ENCODE data around the gene CDH23. TPM values are rescaled to one million over a fixed set of nuclear protein-coding genes. Genes with fewer than 3 reads are reported as not detected.

The CDH23 gene
- polyA plus RNA-seq, 1 donor (not counting 4 experiments of a cell fraction or from before 2014, with no cell fraction given): 0.01 TPM

GRCh38 chr10:71459513-71459912, 62.8 kb downstream of the CDH23 start:
- H3K4me2 ChIP-seq (ENCODE audit: control insufficient read depth, extremely low read depth, insufficient read depth, low read depth, low read length): no peak overlapping the region
- FAIRE-seq (no peak), DNase-seq (ENCODE audit: low read depth, low spot score) (no peak)
- no peaks in the 10 kb centered on the region for H3K79me2 ChIP-seq (ENCODE audit: control insufficient read depth, insufficient read depth, low read length)
- H3K36me3 ChIP-seq (ENCODE audit: control insufficient read depth in 2 of 2, extremely low read depth in 1 of 2, insufficient read depth in 2 of 2, low read length in 2 of 2): no peaks in the 10 kb centered on the region
- no peak for TF ChIP-seq EZH2 (IDR thresholded peaks at IDR 0.05; ENCODE audit: low read length)
- TF ChIP-seq CTCF (optimal IDR thresholded peaks at IDR 0.05 in 1 of 3, IDR thresholded peaks at IDR 0.05 in 1 of 3, conservative IDR thresholded peaks at IDR 0.05 in 1 of 3; ENCODE audit: extremely low read depth in 1 of 3, insufficient read depth in 2 of 3, low read length in 3 of 3): no peak
- no peak overlapping the region for H3K27ac ChIP-seq (ENCODE audit: control insufficient read depth, insufficient read depth, low read length)
- no peak overlapping the region for H2AFZ ChIP-seq (ENCODE audit: control insufficient read depth, low read length)
- dilution Hi-C loops (cut with MboI; ENCODE audit: extremely low pct_ligation_motif_present, low sequenced_read_pairs): no loop called here
- no peaks in the 10 kb centered on the region for H4K20me1 ChIP-seq (ENCODE audit: control insufficient read depth, extremely low read depth, insufficient read depth, low read length)
- H3K4me1 ChIP-seq (ENCODE audit: control insufficient read depth, extremely low read depth, insufficient read depth, low read length): no peaks in the 10 kb centered on the region
- no peaks in the 10 kb centered on the region for H3K9me3 ChIP-seq (ENCODE audit: control insufficient read depth, low read depth, low read length)
- peaks cover 23% of the 10 kb centered on the region for H3K27me3 ChIP-seq (ENCODE audit: control insufficient read depth, extremely low read depth, insufficient read depth, low read length)
- H3K9me1 ChIP-seq (ENCODE audit: control insufficient read depth, extremely low read depth, insufficient read depth, low read length): no peaks in the 10 kb centered on the region
- H3K4me3 ChIP-seq (ENCODE audit: control insufficient read depth in 2 of 3, extremely low read depth in 1 of 3, insufficient read depth in 2 of 3, low read depth in 1 of 3, low read length in 3 of 3): no peak overlapping the region
- no peak overlapping the region for H3K9ac ChIP-seq (ENCODE audit: control insufficient read depth, extremely low read depth, insufficient read depth, low read length)

GRCh38 chr10:71460615-71461014, 63.9 kb downstream of the CDH23 start:
- Histone ChIP-seq H3K4me3 (ENCODE audit: control insufficient read depth in 2 of 3, extremely low read depth in 1 of 3, insufficient read depth in 2 of 3, low read depth in 1 of 3, low read length in 3 of 3) (no peak overlapping the region), H3K27me3 (ENCODE audit: control insufficient read depth, extremely low read depth, insufficient read depth, low read length) (peaks cover 23% of the 10 kb centered on the region), H3K9me1 (ENCODE audit: control insufficient read depth, extremely low read depth, insufficient read depth, low read length) (no peaks in the 10 kb centered on the region), H3K4me1 (ENCODE audit: control insufficient read depth, extremely low read depth, insufficient read depth, low read length) (no peaks in the 10 kb centered on the region), H3K79me2 (ENCODE audit: control insufficient read depth, insufficient read depth, low read length) (no peaks in the 10 kb centered on the region), H3K9me3 (ENCODE audit: control insufficient read depth, low read depth, low read length) (no peaks in the 10 kb centered on the region), H3K36me3 (ENCODE audit: control insufficient read depth in 2 of 2, extremely low read depth in 1 of 2, insufficient read depth in 2 of 2, low read length in 2 of 2) (no peaks in the 10 kb centered on the region), H2AFZ (ENCODE audit: control insufficient read depth, low read length) (no peak overlapping the region), H3K4me2 (ENCODE audit: control insufficient read depth, extremely low read depth, insufficient read depth, low read depth, low read length) (no peak overlapping the region), H3K27ac (ENCODE audit: control insufficient read depth, insufficient read depth, low read length) (no peak overlapping the region), H4K20me1 (ENCODE audit: control insufficient read depth, extremely low read depth, insufficient read depth, low read length) (no peaks in the 10 kb centered on the region), H3K9ac (ENCODE audit: control insufficient read depth, extremely low read depth, insufficient read depth, low read length) (no peak overlapping the region)
- dilution Hi-C loops (cut with MboI; ENCODE audit: extremely low pct_ligation_motif_present, low sequenced_read_pairs): no loop called here
- FAIRE-seq (no peak), DNase-seq (ENCODE audit: low read depth, low spot score) (no peak)
- no peak for TF ChIP-seq EZH2 (IDR thresholded peaks at IDR 0.05; ENCODE audit: low read length)
- TF ChIP-seq CTCF (optimal IDR thresholded peaks at IDR 0.05 in 1 of 3, IDR thresholded peaks at IDR 0.05 in 1 of 3, conservative IDR thresholded peaks at IDR 0.05 in 1 of 3; ENCODE audit: extremely low read depth in 1 of 3, insufficient read depth in 2 of 3, low read length in 3 of 3): no peak
